Activated CD4-positive, alpha-beta T cell treated with anti-CD3 and anti-CD28 coated beads for 4 hours (primary cell): ENCODE data around the gene RSPH10B.
"Not testable (repeated sequence)": the region's sequence is repeated elsewhere in the genome, so short reads cannot be mapped to it uniquely, and the experiment has no call there.

Source experiments
- DNase-seq, 2 donors: peaks; one replicate each; pipeline ENCODE4 v3.0.0-alpha.2; 2020

The RSPH10B gene

GRCh38 chr7:5926263-5926870 is 44.1 kb downstream of the RSPH10B start:
- not testable (repeated sequence) for DNase-seq

- not testable (repeated sequence) for DNase-seq
Observed at GRCh38 chr7:5924630-5925029, 45.9 kb downstream of the RSPH10B start.

- not testable (repeated sequence) for DNase-seq
Observed at GRCh38 chr7:5924180-5924579, 46.3 kb downstream of the RSPH10B start.

- not testable (repeated sequence) for DNase-seq
Observed at GRCh38 chr7:5916529-5916928, 54.0 kb downstream of the RSPH10B start.

GRCh38 chr7:5908835-5909234 is 61.7 kb downstream of the RSPH10B start:
- DNase-seq = not testable (repeated sequence)

GRCh38 chr7:5904726-5905125 is 65.8 kb downstream of the RSPH10B start:
- DNase-seq = not testable (repeated sequence)

- not testable (repeated sequence) for DNase-seq
Observed at GRCh38 chr7:5903002-5903401, 67.5 kb downstream of the RSPH10B start.

- DNase-seq = peak; percentile 26 to 62
Observed at GRCh38 chr7:5898480-5899224, 71.8 kb downstream of the RSPH10B start, which contains the start of gene CCZ1. Gene CCZ1 (plus strand): TSS chr7:5898733. CDS start chr7:5898800, 67 bp downstream.

GRCh38 chr7:5897369-5897919 is 73.0 kb downstream of the RSPH10B start:
- DNase-seq = not testable (repeated sequence)

GRCh38 chr7:5892498-5892897 is 78.0 kb downstream of the RSPH10B start:
- DNase-seq = no peak

GRCh38 chr7:5890244-5890643 is 80.2 kb downstream of the RSPH10B start:
- not testable (repeated sequence) for DNase-seq

- DNase-seq = not testable (repeated sequence)
Observed at GRCh38 chr7:5888021-5888420, 82.5 kb downstream of the RSPH10B start.

GRCh38 chr7:5884431-5884830 is 86.1 kb downstream of the RSPH10B start:
- not testable (repeated sequence) for DNase-seq

GRCh38 chr7:5880106-5880505 is 90.4 kb downstream of the RSPH10B start:
- not testable (repeated sequence) for DNase-seq

- DNase-seq = not testable (repeated sequence)
Observed at GRCh38 chr7:5879591-5879990, 90.9 kb downstream of the RSPH10B start.
